Superior temporal gyrus (tissue), 1 donor: ENCODE data around the gene FAM237A.
A peak's percentile ranks its signal among the peaks of the same experiment; 100 is the strongest.

Experiments used
- DNase-seq: peaks from one replicate; pipeline ENCODE4 v3.0.0-alpha.2; 2016; ENCODE audit errors: extremely low spot score

Gene FAM237A

DNA sequence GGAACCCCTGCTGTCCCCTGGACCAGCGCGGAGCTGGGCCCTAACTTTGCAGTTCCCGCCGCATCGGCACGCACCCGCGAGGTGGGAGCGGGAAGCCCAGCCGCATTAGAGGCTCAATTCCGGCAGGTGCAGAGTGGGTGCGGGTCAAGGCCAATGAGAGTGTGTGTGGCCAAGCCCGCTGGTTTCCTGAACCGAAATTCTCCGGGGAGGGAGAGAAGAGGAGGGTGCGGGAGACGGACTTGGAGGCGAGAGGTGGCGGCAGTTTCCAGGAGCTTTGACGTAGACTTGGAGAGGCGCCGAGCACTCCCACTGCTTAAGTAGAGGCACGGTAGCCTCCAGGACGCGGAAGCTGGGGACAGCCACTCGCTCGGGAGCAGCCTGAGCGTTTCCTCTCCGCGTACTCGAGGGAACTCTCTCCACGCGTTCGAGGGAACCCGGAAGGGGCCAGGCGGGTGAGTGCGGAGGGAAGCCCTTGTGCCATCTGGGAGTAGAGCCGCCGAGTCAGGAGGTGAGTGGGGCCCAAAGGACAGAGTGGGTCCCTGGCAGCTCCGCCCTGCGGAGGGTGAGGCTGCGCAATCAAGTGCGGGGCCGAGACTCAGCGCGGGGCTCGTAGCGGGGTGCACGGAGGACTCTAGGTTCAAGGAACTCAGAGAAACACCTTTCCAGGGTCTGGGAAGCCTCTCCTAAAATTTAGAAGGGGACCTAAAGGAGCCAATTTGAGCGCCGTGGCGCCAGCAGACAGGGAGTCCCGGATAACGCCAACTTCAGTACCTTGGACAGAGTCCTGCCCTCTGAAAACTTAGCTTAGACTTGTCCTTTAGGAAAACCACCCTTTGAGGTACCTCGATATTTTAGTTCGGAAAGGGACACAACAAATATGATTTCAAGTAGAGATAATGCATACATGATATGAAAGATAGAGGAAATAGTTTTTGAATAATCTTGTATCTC is at the start of gene FAM237A:
TSS of gene FAM237A (plus strand) at position 413 of the 951 bp plus-strand sequence. CDS start 1,750 bp downstream, outside the sequence.
- DNase-seq = peak; percentile 38

GRCh38 chr2:206597717-206598218 is 44.5 kb upstream of the FAM237A start:
- DNase-seq = peak; percentile 63

- DNase-seq = no peak
Measured at GRCh38 chr2:206603243-206603642, 39.0 kb upstream of the FAM237A start.

GRCh38 chr2:206610451-206610850 is 31.8 kb upstream of the FAM237A start:
- no peak for DNase-seq

- DNase-seq = no peak
Measured at GRCh38 chr2:206611191-206611590, 31.1 kb upstream of the FAM237A start.

DNA sequence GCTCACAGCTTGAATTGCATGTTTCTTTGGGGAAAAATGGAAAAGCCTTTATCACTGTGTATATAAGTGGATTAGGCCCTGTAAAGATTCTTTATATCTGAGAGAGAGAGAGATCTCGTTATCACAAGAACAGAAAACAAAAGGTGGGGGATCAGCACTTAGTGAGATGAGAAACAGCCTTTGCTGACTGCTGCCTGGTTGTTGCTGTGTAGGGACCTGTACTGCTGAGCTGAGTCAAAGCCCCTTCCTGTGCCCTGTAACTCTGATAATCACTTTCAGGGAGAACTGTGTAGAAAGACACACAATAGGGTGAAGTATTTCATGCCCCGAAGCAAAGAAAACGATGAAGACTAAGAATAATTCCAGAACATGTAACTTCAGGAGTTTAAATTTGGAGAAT is 30.6 kb upstream of the FAM237A start:
- DNase-seq = no peak

- no peak for DNase-seq
Measured at GRCh38 chr2:206614811-206615210, 27.5 kb upstream of the FAM237A start.

DNA sequence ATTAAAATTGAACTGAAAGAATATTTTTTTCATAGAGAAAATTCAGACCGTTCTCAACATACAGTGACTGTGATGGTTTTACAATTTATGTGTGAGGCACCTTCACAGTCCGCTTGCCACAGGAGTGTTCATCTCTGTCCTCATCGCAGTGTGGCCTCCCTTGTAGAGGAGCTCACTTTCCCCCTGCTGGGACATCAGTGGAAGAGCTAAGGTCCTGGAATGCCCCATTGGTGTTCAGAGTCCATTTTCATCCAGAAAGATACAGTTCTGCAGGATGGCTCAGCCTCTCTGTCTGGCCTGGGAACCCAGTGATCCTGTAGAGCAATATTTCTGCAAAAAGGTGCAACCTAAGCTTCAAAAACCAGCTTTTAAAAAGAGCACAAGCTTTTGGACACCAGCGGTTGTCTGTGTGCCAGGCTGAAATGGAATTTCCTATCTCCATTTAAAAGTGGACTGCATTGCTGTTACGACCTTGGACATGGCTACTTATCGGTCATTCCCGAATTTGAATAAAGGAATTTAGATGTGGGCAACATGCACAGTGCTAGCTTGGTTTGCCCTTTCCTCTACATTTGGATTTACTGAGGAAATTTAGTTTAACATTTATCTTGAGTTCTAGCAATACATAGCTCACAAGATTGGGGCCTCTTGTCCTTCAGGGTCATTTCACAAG is 26.7 kb upstream of the FAM237A start:
- no peak for DNase-seq

DNA sequence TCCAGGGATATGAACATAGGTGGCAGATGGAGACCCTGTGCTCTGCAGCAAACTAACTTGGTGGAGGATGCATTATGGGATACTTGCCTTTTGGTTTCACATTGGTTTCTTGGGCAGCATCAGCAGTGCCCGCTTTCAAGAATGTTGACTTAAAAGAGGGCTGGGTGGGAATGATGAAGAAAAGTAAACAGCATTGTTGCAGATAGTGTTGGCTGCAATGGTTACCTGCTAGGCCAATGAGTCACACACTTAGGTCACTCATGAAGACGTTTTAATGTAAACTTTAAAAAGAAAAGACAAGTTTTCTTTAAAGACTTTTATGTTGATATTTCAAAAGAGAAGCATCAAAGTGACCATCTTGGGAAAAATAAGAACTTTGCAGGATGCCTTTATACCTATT is 26.1 kb upstream of the FAM237A start:
- no peak for DNase-seq

- no peak for DNase-seq
Measured at GRCh38 chr2:206619011-206619410, 23.3 kb upstream of the FAM237A start.

DNA sequence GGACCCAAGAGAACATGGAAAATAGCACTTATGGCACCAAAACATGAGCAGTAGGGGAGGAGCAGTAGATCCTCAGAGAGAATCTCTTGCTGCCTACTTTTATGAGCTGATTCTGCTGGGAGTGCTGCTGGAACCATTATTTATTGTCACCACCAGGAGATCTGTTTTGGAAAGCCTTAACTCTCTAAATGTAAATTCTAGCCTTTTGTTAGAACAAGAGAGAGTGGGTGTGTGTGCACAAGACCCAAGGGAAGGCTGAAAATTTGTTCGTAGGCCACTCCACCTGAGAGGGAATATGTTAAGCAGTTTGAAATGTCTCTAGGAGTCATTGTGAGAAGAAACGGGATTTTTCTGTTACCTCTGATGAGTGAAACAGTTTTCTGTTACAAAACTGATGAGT is 16.2 kb upstream of the FAM237A start:
- DNase-seq = no peak

- DNase-seq = no peak
Measured at GRCh38 chr2:206627632-206628031, 14.7 kb upstream of the FAM237A start.

GRCh38 chr2:206631340-206631739 is 10.9 kb upstream of the FAM237A start:
- DNase-seq = no peak

DNA sequence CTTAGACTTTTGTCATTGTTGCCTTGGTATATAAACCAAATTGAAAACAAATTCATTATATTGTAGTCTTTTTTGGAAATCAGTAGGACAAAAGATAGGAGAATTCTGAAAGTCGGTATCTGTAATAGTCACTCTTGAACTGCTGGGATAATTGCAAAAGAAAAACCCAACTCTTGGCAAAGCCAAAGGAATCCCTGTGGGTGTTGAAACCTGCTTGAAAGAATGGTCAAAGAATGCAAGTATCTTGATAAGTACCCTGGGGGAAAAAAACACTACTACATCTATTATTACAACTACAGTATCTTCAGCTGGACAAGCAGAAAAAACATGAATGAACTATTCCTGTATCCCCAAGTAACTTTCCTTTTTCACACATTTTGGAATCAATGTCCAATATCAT is 7.3 kb upstream of the FAM237A start:
- DNase-seq = no peak

GRCh38 chr2:206639636-206640035 is 2.7 kb upstream of the FAM237A start:
- no peak for DNase-seq

- no peak for DNase-seq
Measured at GRCh38 chr2:206641226-206641625, 1.1 kb upstream of the FAM237A start.

DNA sequence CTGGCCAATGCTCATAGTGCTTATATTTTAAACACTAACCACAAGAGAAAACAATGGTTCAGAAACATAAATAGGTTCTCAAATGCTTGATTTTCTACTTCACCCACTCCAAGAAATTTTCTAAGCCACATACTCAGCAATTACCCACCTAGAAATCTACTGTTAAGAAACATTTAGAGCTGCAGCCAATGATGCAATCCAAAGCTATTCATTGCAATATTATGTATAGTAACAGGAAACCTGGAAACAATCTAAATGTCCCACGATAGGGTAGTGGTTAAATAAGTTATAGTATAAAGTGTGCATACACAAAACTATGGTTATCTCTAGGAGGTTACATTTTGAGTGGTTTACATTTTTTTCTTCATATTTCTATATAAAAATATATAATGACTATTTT is 5.7 kb downstream of the FAM237A start:
- DNase-seq = no peak

DNA sequence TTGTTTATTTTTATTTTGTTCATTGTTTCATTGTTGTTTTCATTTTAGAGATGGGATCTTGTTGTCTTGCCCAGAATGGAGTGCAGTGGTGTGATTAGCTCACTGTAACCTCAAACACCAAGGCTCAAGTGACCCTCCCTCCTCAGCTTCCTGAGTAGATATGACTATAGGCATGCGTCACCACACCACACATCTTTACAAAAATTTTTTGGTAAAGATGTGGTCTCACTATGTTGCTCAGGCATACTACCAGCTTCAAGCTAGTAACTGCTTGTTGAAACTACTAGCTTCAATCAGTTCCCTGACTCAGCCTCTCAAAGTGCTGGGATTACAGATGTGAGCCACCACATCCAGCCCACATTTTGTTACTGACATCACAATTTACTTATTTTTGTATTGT is 14.8 kb downstream of the FAM237A start:
- no peak for DNase-seq

GRCh38 chr2:206665251-206665650 is 23.0 kb downstream of the FAM237A start:
- DNase-seq = no peak

- DNase-seq = no peak
Measured at GRCh38 chr2:206670531-206671319, 28.4 kb downstream of the FAM237A start.

DNA sequence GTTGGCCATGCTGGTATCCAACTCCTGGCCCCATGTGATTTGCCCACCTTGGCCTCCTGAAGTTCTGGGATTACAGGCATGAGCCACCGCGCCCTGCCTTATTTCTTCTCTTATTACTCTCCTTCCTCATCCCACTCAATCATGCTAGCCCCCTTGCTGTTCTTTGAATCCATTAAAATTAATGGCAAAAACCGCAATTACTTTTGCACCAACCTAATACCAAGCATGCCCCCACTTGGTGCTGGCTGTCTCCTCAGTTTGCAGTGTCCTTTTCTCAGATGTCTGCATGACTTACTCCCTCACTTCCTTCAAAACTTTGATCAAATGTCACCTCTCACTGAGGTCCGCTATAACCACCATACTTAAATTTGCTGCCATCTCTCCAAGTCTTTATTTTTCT is 41.3 kb downstream of the FAM237A start:
- DNase-seq = no peak

GRCh38 chr2:206688453-206688852 is 46.2 kb downstream of the FAM237A start:
- no peak for DNase-seq
